Prostate gland (tissue), 2 donors: Measurements from ENCODE around the gene LCOR. TPM values are rescaled to one million over a fixed set of nuclear protein-coding genes. Genes with fewer than 3 reads are reported as not detected.

Source experiments
- DNase-seq: peaks from one replicate; pipeline ENCODE4 v3.0.0-alpha.2; 2019; ENCODE audit warnings: low spot score
- H3K27ac ChIP-seq, 2 donors: fragments of 200-600 bp; sonication (generic); 2 replicates each; pipeline ENCODE4 v1.5.1; 2017 to 2019
- H3K27me3 ChIP-seq: fragments of 200-600 bp; sonication (generic); replicated peaks from 2 replicates; pipeline ENCODE4 v1.5.1; 2019; ENCODE audit not compliant: insufficient read depth
- H3K36me3 ChIP-seq, 2 donors: fragments of 200-600 bp; sonication (generic); 1 replicate in 1 of 2; 2 replicates in 1 of 2; pipeline versions ENCODE4 v1.5.1 to v1.8.1; 2017 to 2019
- H3K4me1 ChIP-seq: fragments of 200-600 bp; sonication (generic); replicated peaks from 2 replicates; pipeline ENCODE4 v1.5.1; 2019
- H3K4me3 ChIP-seq, 2 donors: fragments of 200-600 bp; sonication (generic); 2 replicates each; pipeline ENCODE4 v1.5.1; 2017 to 2019
- H3K9me3 ChIP-seq: fragments of 200-600 bp; sonication (generic); 2 replicates; pipeline ENCODE4 v1.5.1; 2017
- POLR2A ChIP-seq: fragments of 450-650 bp; IDR thresholded peaks from one replicate; pipeline ENCODE4 v1.6.1; 2016; ENCODE audit warnings: antibody characterized with exemption, mild to moderate bottlenecking
- POLR2AphosphoS5 ChIP-seq: sonication (generic); formaldehyde crosslinking; IDR thresholded peaks from one replicate; pipeline ENCODE4 v1.6.1; 2017; ENCODE audit warnings: antibody characterized with exemption
- WGBS: methylation state at CpG from one replicate; pipeline ENCODE4 v1.1.5; 2018; 5-methylcytosine and 5-hydroxymethylcytosine counted together
- intact Hi-C: fragments of 100-400 bp; cut with DNase I; formaldehyde crosslinking; loops from one replicate; pipeline ENCODE4 v1.14.2; 2022
- total RNA-seq, 2 donors: library from RNA; depleted of rRNA; stranded (reverse); fragments of >200 nt; gene quantifications; one replicate each; pipeline ENCODE4 v1.1.0, GENCODE V29; 2016
- TF ChIP-seq, protein P1 (sequence below), 4 experiments: fragments of 200-600 bp in 2 of 4; fragments of 450-650 bp in 2 of 4; sonication (generic) in 2 of 4; IDR thresholded peaks; 1 replicate in 3 of 4; 2 replicates in 1 of 4; pipeline ENCODE4 v1.5.1; 2016 to 2019; ENCODE audit warnings: antibody characterized with exemption in 4 of 4, mild to moderate bottlenecking in 2 of 4, moderate library complexity in 2 of 4

Gene LCOR
- total RNA-seq, 2 donors from 2014 or later, result 32.8 to 40.0 TPM

- H3K27ac ChIP-seq, result no peak overlapping the region
- H3K9me3 ChIP-seq, result no peaks in the 10 kb centered on the region
- 100% methylated on average over 1 of the region's 1 CpG for WGBS
- DNase-seq, result no peak
- no peak overlapping the region for H3K4me3 ChIP-seq
- TF ChIP-seq POLR2A (no peak), POLR2AphosphoS5 (no peak)
- TF ChIP-seq, protein P1, sequence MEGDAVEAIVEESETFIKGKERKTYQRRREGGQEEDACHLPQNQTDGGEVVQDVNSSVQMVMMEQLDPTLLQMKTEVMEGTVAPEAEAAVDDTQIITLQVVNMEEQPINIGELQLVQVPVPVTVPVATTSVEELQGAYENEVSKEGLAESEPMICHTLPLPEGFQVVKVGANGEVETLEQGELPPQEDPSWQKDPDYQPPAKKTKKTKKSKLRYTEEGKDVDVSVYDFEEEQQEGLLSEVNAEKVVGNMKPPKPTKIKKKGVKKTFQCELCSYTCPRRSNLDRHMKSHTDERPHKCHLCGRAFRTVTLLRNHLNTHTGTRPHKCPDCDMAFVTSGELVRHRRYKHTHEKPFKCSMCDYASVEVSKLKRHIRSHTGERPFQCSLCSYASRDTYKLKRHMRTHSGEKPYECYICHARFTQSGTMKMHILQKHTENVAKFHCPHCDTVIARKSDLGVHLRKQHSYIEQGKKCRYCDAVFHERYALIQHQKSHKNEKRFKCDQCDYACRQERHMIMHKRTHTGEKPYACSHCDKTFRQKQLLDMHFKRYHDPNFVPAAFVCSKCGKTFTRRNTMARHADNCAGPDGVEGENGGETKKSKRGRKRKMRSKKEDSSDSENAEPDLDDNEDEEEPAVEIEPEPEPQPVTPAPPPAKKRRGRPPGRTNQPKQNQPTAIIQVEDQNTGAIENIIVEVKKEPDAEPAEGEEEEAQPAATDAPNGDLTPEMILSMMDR (IDR thresholded peaks at IDR 0.05), result no peak
- intact Hi-C loops, result no loop called here
- no peaks in the 10 kb centered on the region for H3K27me3 ChIP-seq
- H3K4me1 ChIP-seq, result no peaks in the 10 kb centered on the region
- no peaks in the 10 kb centered on the region for H3K36me3 ChIP-seq
These were observed 58.0 kb downstream of the LCOR start for GRCh38 chr10:96890172-96890513.

- no peak for DNase-seq
- Histone ChIP-seq H3K36me3 (no peaks in the 10 kb centered on the region), H3K9me3 (no peaks in the 10 kb centered on the region), H3K27me3 (no peaks in the 10 kb centered on the region), H3K4me3 (no peak overlapping the region), H3K27ac (no peak overlapping the region), H3K4me1 (no peaks in the 10 kb centered on the region)
- no peak for TF ChIP-seq POLR2AphosphoS5
- TF ChIP-seq, protein P1 (IDR thresholded peaks at IDR 0.05), result no peak
- TF ChIP-seq POLR2A, result no peak
- 71% methylated on average over 3 of the region's 3 CpGs for WGBS
- intact Hi-C loops, result no loop called here
These were observed 58.5 kb downstream of the LCOR start for GRCh38 chr10:96890580-96890979.

DNA sequence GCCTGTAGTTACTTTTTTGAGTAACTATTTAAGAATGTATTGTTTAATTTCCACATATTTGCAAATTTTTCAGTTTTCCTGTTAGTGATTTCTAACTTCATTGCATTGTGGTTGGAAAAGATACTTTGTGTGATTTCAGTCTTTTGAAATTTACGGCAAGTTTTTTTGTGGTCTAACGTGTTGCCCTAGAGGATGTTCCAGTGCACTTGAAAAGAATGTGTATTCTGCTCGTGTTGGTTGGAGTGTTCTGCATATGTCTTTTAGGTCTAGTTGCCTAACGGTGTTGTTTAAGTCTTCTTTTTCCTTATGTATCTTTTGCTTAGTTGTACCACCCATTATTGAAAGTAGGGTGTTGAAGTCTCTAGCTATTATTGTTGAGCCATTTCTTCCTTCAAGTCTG lies 59.7 kb downstream of the LCOR start:
- intact Hi-C loops, result no loop called here
- no peak for DNase-seq
- 97% methylated on average over 4 of the region's 4 CpGs for WGBS
- Histone ChIP-seq H3K27me3 (no peaks in the 10 kb centered on the region), H3K4me1 (no peaks in the 10 kb centered on the region), H3K27ac (no peak overlapping the region), H3K4me3 (no peak overlapping the region), H3K9me3 (no peaks in the 10 kb centered on the region), H3K36me3 (no peaks in the 10 kb centered on the region)
- no peak for TF ChIP-seq POLR2A

- H3K9me3 ChIP-seq, result no peaks in the 10 kb centered on the region
- no peaks in the 10 kb centered on the region for H3K4me1 ChIP-seq
- TF ChIP-seq POLR2AphosphoS5 (no peak), POLR2A (no peak)
- TF ChIP-seq, protein P1 (IDR thresholded peaks at IDR 0.05), result no peak
- intact Hi-C loops, result no loop called here
- no peaks in the 10 kb centered on the region for H3K36me3 ChIP-seq
- H3K27ac ChIP-seq, result no peak overlapping the region
- H3K27me3 ChIP-seq, result no peaks in the 10 kb centered on the region
- DNase-seq, result no peak
- H3K4me3 ChIP-seq, result no peak overlapping the region
- WGBS, result 95% methylated on average over 6 of the region's 6 CpGs
These were observed 63.7 kb downstream of the LCOR start for GRCh38 chr10:96895662-96896424.

- Histone ChIP-seq H3K27me3 (no peaks in the 10 kb centered on the region), H3K4me3 (no peak overlapping the region), H3K36me3 (no peaks in the 10 kb centered on the region), H3K4me1 (no peaks in the 10 kb centered on the region), H3K9me3 (no peaks in the 10 kb centered on the region), H3K27ac (no peak overlapping the region)
- WGBS, result 34% methylated on average over 1 of the region's 1 CpG
- TF ChIP-seq, protein P1 (IDR thresholded peaks at IDR 0.05), result no peak
- no peak for DNase-seq
- intact Hi-C loops, result no loop called here
These were observed 64.9 kb downstream of the LCOR start for GRCh38 chr10:96896884-96897589.
